GM21576 (cell line): Measurements from ENCODE around the gene FBN2.

ENCODE experiments used
- ATAC-seq: cut with Tn5 transposase; IDR thresholded peaks from one replicate; pipeline ENCODE4 v1.9.1; 2021; ENCODE audit warnings: mild to moderate bottlenecking, moderate library complexity; ENCODE audit not compliant: unreplicated experiment

Gene FBN2

DNA sequence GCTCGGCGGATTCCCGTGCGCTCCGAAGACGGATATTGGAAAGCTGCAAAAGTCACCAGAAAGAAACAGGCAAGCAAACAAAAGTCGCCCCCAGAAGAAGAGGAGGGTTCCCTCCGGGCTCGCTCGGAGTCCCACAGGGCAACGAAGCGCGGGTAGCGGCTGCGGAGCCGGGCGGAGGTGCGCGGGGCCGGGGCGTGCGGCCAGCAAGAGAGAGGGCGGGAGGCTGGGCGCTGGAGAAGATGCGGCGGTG lies at the start of gene FBN2:
FBN2 (minus strand) TSS at position 246 of the 250 bp plus-strand sequence. CDS start 642 bp downstream, outside the sequence.
- ATAC-seq = no peak

- no peak for ATAC-seq
Measured at GRCh38 chr5:128587275-128587674, 49.2 kb upstream of the FBN2 start.

- ATAC-seq = no peak
Measured at GRCh38 chr5:128586848-128587247, 48.8 kb upstream of the FBN2 start.

GRCh38 chr5:128579639-128580038 lies 41.6 kb upstream of the FBN2 start:
- ATAC-seq = no peak

DNA sequence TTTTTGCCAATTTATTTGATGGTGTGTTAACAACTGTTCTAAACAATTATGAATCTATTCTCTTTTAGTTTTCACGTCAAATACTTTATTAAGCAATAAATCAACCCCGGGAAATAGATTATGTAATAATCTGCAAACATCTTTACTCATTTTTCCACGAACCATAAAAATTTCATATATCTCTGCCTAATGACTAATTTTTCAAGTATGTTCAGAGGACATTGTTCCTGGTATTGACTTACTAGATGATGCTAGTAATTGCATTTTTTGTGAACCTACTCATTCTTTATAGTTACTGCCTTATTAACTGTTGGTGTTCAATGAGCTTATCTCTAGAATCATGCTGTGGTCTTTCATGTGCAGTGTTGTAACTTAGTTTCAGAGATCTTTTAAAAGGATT lies 41.0 kb upstream of the FBN2 start:
- no peak for ATAC-seq

DNA sequence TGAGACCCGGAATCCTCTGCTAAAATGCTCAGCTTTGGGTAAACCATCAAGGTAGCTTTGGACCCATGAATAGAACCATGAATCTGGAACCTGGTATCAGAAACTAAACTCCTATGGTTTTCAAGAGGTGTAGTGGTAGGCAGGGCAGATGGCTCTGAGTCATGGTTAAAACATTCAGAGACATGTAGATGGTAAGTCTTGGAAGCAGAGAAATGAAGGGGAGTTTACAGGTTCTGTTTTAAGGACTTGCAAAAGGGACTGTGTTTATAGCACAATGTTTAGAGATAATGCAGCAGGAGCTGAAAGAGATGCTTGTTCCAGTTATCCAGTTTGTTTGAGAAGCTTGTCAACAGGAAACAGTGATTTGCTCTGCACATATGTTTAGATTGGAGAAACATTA lies 36.0 kb upstream of the FBN2 start:
- ATAC-seq = no peak

- no peak for ATAC-seq
Measured at GRCh38 chr5:128572930-128573319, 34.9 kb upstream of the FBN2 start.

DNA sequence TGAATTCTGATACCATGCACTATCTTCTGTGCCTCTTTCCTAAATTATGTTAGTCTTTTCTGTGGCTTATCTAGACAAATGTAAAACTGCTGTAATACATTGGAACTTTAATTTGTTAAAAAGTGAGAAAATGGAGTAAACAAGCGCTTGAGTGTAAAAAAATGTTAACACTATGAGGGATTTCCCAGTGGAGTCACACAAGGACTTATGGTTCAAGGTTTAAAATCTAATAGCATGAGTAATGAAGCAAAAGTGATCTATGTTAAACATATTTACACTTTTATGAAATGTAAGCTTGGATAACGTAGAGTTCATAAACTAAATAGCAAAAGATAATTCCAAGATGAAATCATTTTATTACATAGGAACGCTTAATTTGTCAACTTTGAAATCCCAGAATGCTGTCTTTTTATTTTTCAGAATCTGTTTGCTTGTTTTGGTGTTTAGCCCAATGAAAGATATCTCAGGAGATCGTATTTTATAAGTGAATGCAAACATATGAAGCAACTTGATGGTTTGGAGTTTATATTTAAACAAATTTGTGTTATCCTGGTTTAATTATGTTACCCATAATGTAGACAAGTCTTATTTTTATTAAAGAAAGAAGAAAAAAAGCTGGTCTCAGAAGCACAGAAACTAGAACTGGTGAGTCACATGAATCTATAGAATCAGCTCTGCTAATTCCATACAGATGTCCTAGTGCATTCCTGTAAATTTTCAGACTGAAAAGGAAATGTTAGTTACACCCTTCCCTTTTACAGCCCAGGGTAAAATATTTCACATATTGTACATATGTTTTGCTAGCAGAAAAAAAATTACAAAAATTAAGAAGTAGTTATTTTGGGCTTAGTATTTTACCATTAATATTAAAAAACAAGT lies 34.2 kb upstream of the FBN2 start:
- no peak for ATAC-seq

DNA sequence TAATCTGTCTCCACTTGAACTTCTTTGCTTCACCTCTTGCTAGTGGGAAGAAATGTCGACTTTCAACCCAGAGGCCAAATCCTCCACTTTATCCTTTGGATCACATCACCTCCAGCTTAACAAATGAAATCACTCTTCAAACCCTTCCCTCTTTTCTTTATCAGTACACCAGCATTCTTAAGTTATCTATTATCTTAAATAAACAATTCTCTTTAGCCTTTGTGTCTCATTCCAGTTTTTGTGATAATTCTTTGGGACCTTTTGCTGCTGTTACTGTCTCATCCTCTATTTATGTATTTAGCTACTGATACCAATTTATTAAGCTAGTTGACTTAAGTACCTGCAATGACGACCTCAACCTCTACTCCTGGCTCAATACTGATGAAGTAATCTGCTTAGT lies 28.1 kb upstream of the FBN2 start:
- no peak for ATAC-seq

DNA sequence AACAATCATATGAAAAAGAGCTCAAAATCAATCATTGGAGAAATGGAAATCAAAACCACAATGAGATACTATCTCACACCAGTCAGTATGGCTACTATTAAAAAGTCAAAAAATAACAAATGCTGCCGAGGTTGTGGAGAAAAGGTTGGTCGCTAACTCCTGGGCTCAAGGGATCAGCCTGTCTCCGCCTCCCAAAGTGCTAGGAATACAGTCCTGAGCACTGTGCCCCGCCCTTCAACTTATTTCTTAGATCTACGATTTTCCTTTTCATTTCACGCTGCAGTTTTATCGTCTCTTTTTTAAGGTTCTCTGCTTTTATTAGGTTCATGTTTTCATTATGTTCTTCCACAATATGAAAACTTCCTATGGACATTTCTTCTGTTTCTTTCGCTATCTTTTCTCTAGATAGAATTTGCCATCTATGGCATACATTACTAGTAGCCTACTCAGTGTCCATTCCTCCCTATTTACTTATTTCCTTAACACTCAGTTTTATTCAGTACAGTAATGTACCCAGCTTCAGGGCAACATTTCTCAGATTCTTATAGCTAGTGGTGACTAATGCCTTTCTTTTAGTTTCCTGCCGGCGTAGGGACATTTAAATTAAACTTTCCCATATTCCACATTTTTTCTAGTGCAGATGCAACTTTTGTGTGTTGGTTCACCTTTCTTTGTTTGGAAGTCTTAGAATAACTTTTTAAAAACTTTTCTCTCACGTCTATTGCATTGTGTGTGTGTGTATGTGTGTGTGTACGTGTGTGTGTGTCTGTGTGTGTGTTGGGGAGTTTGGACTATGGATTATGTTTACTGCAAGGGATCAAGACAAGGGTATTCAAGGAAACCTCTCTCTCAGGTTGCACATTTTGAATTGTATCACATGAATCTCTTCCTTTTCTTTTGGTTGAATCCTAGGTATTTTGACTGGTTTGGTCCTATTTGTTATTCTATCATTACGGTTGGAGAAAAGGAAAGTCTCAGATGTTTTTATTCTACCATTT lies 21.6 kb upstream of the FBN2 start:
- no peak for ATAC-seq

GRCh38 chr5:128553747-128554146 lies 15.7 kb upstream of the FBN2 start:
- no peak for ATAC-seq

- no peak for ATAC-seq
Measured at GRCh38 chr5:128551476-128551875, 13.4 kb upstream of the FBN2 start.

- ATAC-seq = no peak
Measured at GRCh38 chr5:128549496-128549895, 11.5 kb upstream of the FBN2 start.

- ATAC-seq = no peak
Measured at GRCh38 chr5:128546658-128547281, 8.7 kb upstream of the FBN2 start.

DNA sequence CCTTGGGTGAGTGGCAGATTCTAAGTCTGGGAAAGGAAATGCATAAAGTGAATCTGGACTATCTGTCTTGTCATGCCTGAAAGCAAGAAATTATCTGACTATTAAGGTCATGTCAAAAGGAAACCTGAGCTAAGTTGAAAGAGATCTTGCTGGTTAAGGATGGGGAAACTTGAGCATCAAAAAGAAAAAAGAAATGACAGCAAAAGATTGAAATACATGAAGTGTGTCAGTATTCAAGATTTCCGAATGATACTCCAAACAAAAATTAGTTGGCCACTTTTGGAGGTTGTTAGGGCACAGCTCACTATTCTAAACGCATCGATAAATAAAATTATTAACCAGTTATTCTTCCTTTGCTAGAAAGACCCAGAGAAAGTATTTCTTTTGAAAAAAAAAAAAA lies 3.3 kb upstream of the FBN2 start:
- no peak for ATAC-seq

DNA sequence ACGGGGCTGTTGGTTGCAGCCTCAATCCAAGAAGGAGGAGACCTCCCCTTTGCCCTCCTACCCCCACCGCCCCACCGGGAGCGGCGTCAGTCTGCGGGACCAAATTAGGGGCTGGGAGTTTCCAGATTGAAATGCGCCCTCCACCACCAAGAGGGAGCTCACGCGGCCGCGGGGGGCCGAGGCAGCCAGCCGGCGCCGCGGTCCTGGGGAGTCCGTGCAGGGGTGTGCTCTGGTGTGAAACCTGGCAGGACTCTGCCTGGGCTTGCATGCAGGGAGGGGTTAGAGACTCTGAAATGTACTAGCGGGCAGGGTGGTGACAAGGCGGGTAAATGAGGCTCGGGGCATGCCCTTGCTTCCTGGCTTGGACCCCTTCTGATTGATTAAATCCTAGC lies 989 bp upstream of the FBN2 start:
- no peak for ATAC-seq

DNA sequence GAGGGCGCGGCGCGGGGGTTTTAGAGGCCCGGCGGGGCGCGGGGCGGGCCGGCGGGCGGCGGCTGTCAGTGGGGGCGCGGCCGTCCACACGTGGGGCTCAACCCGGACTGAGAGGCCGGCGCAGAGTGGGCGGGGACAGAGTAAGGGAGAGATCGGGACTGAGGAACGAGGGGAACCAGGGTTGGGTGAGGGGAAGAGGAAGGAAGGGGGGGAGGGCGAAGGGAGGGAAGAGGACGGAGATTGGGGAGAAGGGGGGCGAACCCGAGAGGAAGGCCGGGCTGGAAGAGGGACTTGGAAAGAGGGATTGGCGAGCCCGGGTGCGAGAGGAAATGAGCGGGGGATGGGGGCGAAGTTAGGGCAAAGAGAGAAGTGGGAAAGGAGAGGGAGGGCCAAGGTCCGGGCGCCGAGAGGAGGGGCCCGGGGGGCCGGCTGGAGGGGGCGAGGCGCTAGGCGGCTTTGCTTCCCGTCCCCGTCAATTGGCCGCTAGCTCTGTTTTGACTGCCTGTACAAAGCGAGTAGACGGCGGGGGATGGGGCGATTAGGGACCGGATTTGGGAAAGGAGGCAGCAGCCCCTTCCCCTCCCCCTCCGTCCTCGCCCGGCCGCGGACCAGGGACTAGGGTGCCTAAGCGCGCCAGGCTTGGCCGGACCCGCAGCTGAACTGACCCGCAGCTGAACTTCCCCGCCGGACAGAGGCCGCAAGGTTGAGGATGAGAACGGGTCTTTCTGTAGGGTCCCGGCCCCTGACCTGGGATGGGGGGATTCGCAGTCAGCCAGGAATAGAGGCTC lies 399 bp upstream of the FBN2 start:
- no peak for ATAC-seq

DNA sequence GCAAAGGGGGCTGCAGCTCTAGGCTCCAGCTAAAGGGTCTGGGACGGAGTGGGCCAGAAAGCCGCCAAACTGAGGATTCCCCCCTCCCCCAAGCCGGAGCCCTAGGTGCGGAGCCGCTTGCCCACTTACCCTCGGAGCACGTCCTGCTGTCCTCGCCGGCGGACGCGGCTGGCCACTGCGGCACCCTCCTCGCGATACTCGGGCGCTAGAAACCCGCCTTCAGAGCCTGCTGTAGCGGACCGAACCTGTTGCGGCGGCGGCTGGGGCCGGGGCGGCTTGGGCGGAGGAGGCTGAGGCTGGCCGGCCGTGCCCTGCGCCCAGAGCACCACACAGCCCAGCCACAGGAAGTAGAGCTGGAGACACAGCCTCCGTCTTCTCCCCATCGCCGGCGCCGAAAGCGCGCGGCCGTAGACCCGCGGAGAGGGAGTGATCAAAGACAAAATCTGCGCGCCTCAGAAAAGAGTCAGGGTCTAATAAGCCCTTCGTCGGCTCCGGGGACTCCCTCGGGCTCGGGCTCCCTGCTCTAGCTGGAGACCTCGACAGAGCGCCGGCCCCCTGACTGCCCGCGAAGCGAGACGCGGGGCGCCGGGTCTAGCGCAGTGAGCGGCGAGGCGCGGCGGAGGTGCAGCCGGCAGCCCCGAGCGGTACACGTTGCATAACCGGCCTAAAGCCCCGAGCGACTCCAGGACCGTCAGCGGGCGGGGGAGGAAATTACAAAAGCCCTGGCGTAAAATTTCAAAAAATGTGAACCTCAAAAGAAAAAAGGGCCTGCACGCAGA lies 635 bp downstream of the FBN2 start:
- ATAC-seq = no peak

DNA sequence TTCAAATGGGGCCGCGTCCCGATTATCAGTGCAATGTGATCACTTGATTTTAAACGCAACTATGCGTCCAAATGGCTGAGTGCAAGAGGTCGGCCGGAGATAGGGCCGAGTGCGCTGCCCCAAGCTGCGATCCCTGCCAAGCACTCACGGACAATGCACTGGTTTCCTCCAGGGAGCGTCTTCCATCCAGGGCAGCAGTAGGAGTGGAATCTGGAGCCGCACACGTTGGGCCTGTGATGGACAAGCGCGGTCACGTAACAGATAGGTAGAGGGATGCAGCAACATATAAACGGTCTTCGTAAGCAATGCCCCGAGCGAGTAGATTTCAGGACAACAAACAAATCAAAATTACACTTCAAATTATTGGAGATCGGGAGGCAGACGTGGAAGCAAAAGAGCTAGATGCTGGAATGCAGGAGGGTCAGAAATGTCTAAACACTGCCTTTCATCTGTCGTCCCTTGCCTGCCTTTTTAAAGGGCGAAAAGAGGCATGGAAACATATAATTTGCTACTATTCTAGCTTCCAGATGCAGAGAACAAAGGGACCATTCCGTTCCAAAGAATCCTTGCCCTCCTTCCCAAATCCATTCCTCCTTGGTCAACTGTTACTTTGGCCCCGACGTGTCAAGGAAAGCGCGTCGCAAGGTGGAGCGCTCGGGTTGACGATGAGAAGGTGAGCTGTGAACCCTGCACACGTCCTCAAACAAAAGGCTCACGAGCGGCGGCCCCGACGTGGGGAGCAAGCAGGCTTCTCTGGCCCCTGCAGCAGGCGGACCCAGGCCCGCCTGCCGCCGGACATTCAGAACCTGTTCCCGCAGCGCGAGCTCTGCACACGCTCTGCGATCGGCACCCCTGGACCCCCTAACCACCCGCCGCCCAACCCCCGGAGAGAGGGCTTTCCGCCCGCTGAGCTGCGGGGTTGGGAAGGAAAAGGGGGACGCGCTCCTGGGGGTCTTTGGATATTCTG lies 1.5 kb downstream of the FBN2 start:
- ATAC-seq = no peak
